Uterus (tissue), 4 donors: ENCODE results near the gene ACAD8. TPM values are rescaled to one million over a fixed set of nuclear protein-coding genes. Genes with fewer than 3 reads are reported as not detected.

ENCODE experiments used
- DNase-seq, 2 donors: peaks; one replicate each; pipeline ENCODE4 v3.0.0-alpha.2; 2019 to 2020
- H3K27ac ChIP-seq, 2 donors: fragments of 200-600 bp; sonication (generic); 1 replicate in 1 of 2; 2 replicates in 1 of 2; pipeline ENCODE4 v1.5.1; 2016 to 2018
- H3K27me3 ChIP-seq, 2 donors: fragments of 200-600 bp; sonication (generic); one replicate each; pipeline ENCODE4 v1.5.1; 2018 to 2019; ENCODE audit warnings: control low read depth in 1 of 2
- H3K36me3 ChIP-seq, 2 donors: fragments of 200-600 bp; sonication (generic); one replicate each; pipeline ENCODE4 v1.5.1; 2019; ENCODE audit warnings: control low read depth in 1 of 2
- H3K4me1 ChIP-seq, 2 donors: fragments of 200-600 bp; sonication (generic); one replicate each; pipeline ENCODE4 v1.5.1; 2018 to 2019; ENCODE audit warnings: control low read depth in 1 of 2
- H3K4me3 ChIP-seq, 2 donors: fragments of 200-600 bp; sonication (generic); 1 replicate in 1 of 2; 2 replicates in 1 of 2; pipeline ENCODE4 v1.5.1; 2018 to 2019; ENCODE audit warnings: mild to moderate bottlenecking in 1 of 2
- H3K9me3 ChIP-seq, 2 donors: fragments of 200-600 bp; sonication (generic); one replicate each; pipeline ENCODE4 v1.5.1; 2019; ENCODE audit warnings: control low read depth in 1 of 2
- CTCF ChIP-seq, 4 experiments: fragments of 200-600 bp in 2 of 4; fragments of 450-650 bp in 2 of 4; sonication (generic) in 2 of 4; IDR thresholded peaks; one replicate each; pipeline ENCODE4 v1.5.1; 2016 to 2019; ENCODE audit warnings: antibody characterized with exemption in 4 of 4, mild to moderate bottlenecking in 2 of 4, moderate library complexity in 1 of 4
- POLR2A ChIP-seq, 2 donors: fragments of 450-650 bp; IDR thresholded peaks; one replicate each; pipeline ENCODE4 v1.6.1; 2016; ENCODE audit warnings: antibody characterized with exemption in 2 of 2, mild to moderate bottlenecking in 1 of 2, moderate library complexity in 1 of 2
- intact Hi-C: fragments of 100-400 bp; cut with DNase I; formaldehyde crosslinking; loops from one replicate; pipeline ENCODE4 v1.15.1; 2023; ENCODE audit warnings: low total_unique reads
- total RNA-seq, 4 donors: library from RNA; depleted of rRNA in 3 of 4; stranded (reverse); fragments of >200 nt in 3 of 4; gene quantifications; one replicate each; pipeline versions ENCODE4 v1.1.0 to v1.2.4, GENCODE V29; 2014 to 2023
- donor health status: DM: yes; HTN: yes; CAD: no.

The ACAD8 gene
- total RNA-seq, 4 donors from 2014 or later: 16.5 to 26.5 (median 21.5) TPM

GRCh38 chr11:134271978-134272377 is 18.6 kb downstream of the ACAD8 start:
- no peak overlapping the region for H3K4me3 ChIP-seq
- H3K9me3 ChIP-seq: no peaks in the 10 kb centered on the region
- no peaks in the 10 kb centered on the region for H3K36me3 ChIP-seq
- peaks cover 13 to 17% of the 10 kb centered on the region in 2 donors for H3K27me3 ChIP-seq
- intact Hi-C loops: no loop called here
- peaks cover 0 to 15% of the 10 kb centered on the region in 2 donors for H3K4me1 ChIP-seq
- no peak overlapping the region for H3K27ac ChIP-seq
- TF ChIP-seq POLR2A (IDR thresholded peaks at IDR 0.05): no peak
- TF ChIP-seq CTCF (IDR thresholded peaks at IDR 0.05): no peak
- no peak for DNase-seq

GRCh38 chr11:134272381-134273316 is 19.3 kb downstream of the ACAD8 start:
- Histone ChIP-seq H3K9me3 (no peaks in the 10 kb centered on the region), H3K4me3 (no peak overlapping the region), H3K4me1 (peaks cover 0 to 16% of the 10 kb centered on the region in 2 donors), H3K36me3 (no peaks in the 10 kb centered on the region), H3K27me3 (peaks cover 16 to 24% of the 10 kb centered on the region in 2 donors), H3K27ac (no peak overlapping the region)
- TF ChIP-seq POLR2A (IDR thresholded peaks at IDR 0.05): no peak
- TF ChIP-seq CTCF (IDR thresholded peaks at IDR 0.05): no peak
- intact Hi-C loops: no loop called here
- no peak for DNase-seq

- H3K4me1 ChIP-seq: peaks cover 0 to 16% of the 10 kb centered on the region in 2 donors
- no peaks in the 10 kb centered on the region for H3K36me3 ChIP-seq
- DNase-seq: no peak
- H3K9me3 ChIP-seq: peaks cover 0 to 1% of the 10 kb centered on the region in 2 donors
- no peak overlapping the region for H3K27ac ChIP-seq
- peaks cover 16 to 24% of the 10 kb centered on the region in 2 donors for H3K27me3 ChIP-seq
- H3K4me3 ChIP-seq: no peak overlapping the region
- TF ChIP-seq POLR2A (IDR thresholded peaks at IDR 0.05) (no peak), CTCF (IDR thresholded peaks at IDR 0.05) (no peak)
- intact Hi-C loops: no loop called here
These were observed 19.9 kb downstream of the ACAD8 start for GRCh38 chr11:134273317-134273712.

- H3K27me3 ChIP-seq: peaks cover 16 to 24% of the 10 kb centered on the region in 2 donors
- no peaks in the 10 kb centered on the region for H3K36me3 ChIP-seq
- H3K4me1 ChIP-seq: peaks cover 0 to 16% of the 10 kb centered on the region in 2 donors
- TF ChIP-seq CTCF (IDR thresholded peaks at IDR 0.05) (no peak), POLR2A (IDR thresholded peaks at IDR 0.05) (no peak)
- no peak overlapping the region for H3K27ac ChIP-seq
- DNase-seq: no peak
- intact Hi-C loops: no loop called here
- peak overlapping the region in 1 of 2 donors; percentile 33 for H3K4me3 ChIP-seq
- peaks cover 0 to 4% of the 10 kb centered on the region in 2 donors for H3K9me3 ChIP-seq
These were observed 21.8 kb downstream of the ACAD8 start for GRCh38 chr11:134275188-134275533.
